ENCODE data around the gene QRFP.

DNA sequence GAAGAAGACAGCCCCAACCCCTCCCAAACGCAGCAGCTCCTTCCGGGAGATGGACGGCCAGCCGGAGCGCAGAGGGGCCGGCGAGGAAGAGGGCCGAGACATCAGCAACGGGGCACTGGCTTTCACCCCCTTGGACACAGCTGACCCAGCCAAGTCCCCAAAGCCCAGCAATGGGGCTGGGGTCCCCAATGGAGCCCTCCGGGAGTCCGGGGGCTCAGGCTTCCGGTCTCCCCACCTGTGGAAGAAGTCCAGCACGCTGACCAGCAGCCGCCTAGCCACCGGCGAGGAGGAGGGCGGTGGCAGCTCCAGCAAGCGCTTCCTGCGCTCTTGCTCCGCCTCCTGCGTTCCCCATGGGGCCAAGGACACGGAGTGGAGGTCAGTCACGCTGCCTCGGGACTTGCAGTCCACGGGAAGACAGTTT is 12.5 kb downstream of the QRFP start:
- TF ChIP-seq, protein P1, sequence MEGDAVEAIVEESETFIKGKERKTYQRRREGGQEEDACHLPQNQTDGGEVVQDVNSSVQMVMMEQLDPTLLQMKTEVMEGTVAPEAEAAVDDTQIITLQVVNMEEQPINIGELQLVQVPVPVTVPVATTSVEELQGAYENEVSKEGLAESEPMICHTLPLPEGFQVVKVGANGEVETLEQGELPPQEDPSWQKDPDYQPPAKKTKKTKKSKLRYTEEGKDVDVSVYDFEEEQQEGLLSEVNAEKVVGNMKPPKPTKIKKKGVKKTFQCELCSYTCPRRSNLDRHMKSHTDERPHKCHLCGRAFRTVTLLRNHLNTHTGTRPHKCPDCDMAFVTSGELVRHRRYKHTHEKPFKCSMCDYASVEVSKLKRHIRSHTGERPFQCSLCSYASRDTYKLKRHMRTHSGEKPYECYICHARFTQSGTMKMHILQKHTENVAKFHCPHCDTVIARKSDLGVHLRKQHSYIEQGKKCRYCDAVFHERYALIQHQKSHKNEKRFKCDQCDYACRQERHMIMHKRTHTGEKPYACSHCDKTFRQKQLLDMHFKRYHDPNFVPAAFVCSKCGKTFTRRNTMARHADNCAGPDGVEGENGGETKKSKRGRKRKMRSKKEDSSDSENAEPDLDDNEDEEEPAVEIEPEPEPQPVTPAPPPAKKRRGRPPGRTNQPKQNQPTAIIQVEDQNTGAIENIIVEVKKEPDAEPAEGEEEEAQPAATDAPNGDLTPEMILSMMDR (IDR thresholded peaks at IDR 0.05): no peak
- no peak for TF ChIP-seq POLR2A (IDR thresholded peaks at IDR 0.05)
